Hepatocyte (in vitro differentiated cells): Measurements from ENCODE around the gene TFEB. TPM values are rescaled to one million over a fixed set of nuclear protein-coding genes. Genes with fewer than 3 reads are reported as not detected.

Source experiments
- DNase-seq: peaks from one replicate; pipeline ENCODE4 v3.0.0-alpha.2; 2016; ENCODE audit warnings: low spot score
- H2AFZ ChIP-seq: fragments of 200-600 bp; sonication (generic); 2 replicates; pipeline ENCODE4 v1.6.0; 2016; ENCODE audit warnings: antibody characterized with exemption, mild to moderate bottlenecking
- H3K27ac ChIP-seq: fragments of 200-600 bp; sonication (generic); 2 replicates; pipeline ENCODE4 v1.5.1; 2016; ENCODE audit warnings: mild to moderate bottlenecking
- H3K27me3 ChIP-seq: fragments of 200-600 bp; sonication (generic); 2 replicates; pipeline ENCODE4 v1.6.1; 2016
- H3K36me3 ChIP-seq: fragments of 200-600 bp; sonication (generic); replicated peaks from 2 replicates; pipeline ENCODE4 v1.5.1; 2016; ENCODE audit warnings: low read depth; ENCODE audit not compliant: insufficient read depth
- H3K4me1 ChIP-seq: fragments of 200-600 bp; sonication (generic); 2 replicates; pipeline ENCODE4 v1.5.1; 2016; ENCODE audit warnings: mild to moderate bottlenecking, moderate library complexity; ENCODE audit not compliant: insufficient read depth
- H3K4me2 ChIP-seq: fragments of 200-600 bp; sonication (generic); 2 replicates; pipeline ENCODE4 v1.6.0; 2016
- H3K4me3 ChIP-seq: fragments of 200-600 bp; sonication (generic); 2 replicates; pipeline ENCODE4 v1.5.1; 2016; ENCODE audit warnings: mild to moderate bottlenecking
- H3K79me2 ChIP-seq: fragments of 200-600 bp; sonication (generic); 2 replicates; pipeline ENCODE4 v1.6.0; 2017; ENCODE audit warnings: mild to moderate bottlenecking
- H3K9me2 ChIP-seq: fragments of 200-600 bp; sonication (generic); replicated peaks from 2 replicates; pipeline ENCODE4 v1.6.0; 2017; ENCODE audit warnings: mild to moderate bottlenecking; ENCODE audit not compliant: insufficient read depth
- H3K9me3 ChIP-seq: fragments of 200-600 bp; sonication (generic); 2 replicates; pipeline ENCODE4 v1.5.1; 2016; ENCODE audit warnings: low read depth, mild to moderate bottlenecking
- H4K20me1 ChIP-seq: fragments of 200-600 bp; sonication (generic); 2 replicates; pipeline ENCODE4 v1.6.0; 2016; ENCODE audit warnings: mild to moderate bottlenecking; ENCODE audit not compliant: insufficient read depth, poor library complexity, severe bottlenecking
- EZH2 ChIP-seq: fragments of 200-600 bp; sonication (generic); IDR thresholded peaks from 2 replicates; pipeline ENCODE4 v1.6.1; 2016; ENCODE audit warnings: antibody characterized with exemption, mild to moderate bottlenecking, borderline replicate concordance
- EZH2phosphoT487 ChIP-seq: fragments of 200-600 bp; sonication (generic); IDR thresholded peaks from one replicate; pipeline ENCODE4 v1.6.1; 2018; ENCODE audit warnings: antibody characterized with exemption, mild to moderate bottlenecking, low read depth, moderate library complexity; ENCODE audit not compliant: unreplicated experiment, severe bottlenecking
- WGBS: methylation state at CpG from one replicate; pipeline ENCODE4 v1.1.6; 2016; ENCODE audit warnings: low lambda C conversion rate; ENCODE audit errors: missing lambda C conversion rate; 5-methylcytosine and 5-hydroxymethylcytosine counted together
- polyA plus RNA-seq: library from polyadenylated mRNA; unstranded; fragments of >200 nt; fragmentation: Nextera tagmentation; extraction: Ambion mirVana; gene quantifications from 2 replicates; pipeline ENCODE4 v1.2.1, GENCODE V29; 2016
- total RNA-seq: library from RNA; depleted of rRNA; stranded (reverse); fragments of >200 nt; gene quantifications from 2 replicates; pipeline ENCODE4 v1.2.3, GENCODE V29; 2014
- TF ChIP-seq, protein P1 (sequence below): fragments of 200-600 bp; sonication (generic); IDR thresholded peaks from 2 replicates; pipeline ENCODE4 v1.5.1; 2016; ENCODE audit warnings: antibody characterized with exemption, mild to moderate bottlenecking; ENCODE audit not compliant: poor library complexity

Gene TFEB
- total and polyA plus RNA-seq, 2 experiments from 2014 or later = 14.2 to 32.7 TPM

DNA sequence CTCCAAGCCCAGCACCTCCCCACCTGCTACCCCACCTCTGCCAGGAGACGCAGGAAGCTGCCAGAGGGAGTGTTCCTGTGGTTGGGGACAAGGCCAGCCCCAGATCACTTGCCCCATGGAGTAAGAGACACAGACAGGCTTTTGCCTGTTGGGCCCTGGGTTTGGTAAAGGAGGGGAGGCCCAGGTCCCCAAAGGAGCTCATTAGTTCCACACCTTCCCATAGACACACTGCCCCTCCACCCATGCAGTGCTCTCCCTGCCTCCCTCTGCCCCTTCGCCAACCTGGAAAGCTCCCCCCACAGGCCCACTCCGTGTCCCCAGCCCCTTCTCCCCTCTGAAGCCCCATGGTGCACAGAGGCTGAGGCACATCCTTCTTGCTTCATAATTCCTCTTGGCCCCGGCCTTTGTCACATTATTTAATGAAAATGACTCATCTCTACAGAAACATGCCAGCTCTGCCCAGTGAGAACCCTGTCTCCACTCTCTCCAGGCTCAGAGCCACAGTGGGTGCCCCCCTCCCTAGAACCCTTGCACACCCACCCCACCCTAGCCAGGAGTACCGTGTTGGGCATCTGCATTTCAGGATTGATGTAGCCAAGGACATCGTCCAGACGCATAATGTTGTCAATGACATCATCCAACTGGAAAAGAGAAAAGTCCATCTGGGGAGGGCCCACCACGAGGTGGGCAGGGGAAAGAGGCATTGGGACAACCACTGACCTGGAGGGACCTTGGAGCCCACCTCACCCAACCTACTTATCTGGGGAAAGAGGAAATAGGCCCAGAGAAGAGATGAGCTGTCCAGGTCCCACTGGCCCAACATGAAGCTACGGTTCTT is 46.0 kb downstream of the TFEB start:
- Histone ChIP-seq H3K27ac (no peak overlapping the region), H3K4me1 (no peaks in the 10 kb centered on the region), H4K20me1 (no peaks in the 10 kb centered on the region), H3K4me2 (no peak overlapping the region), H3K4me3 (no peak overlapping the region), H3K9me2 (no peaks in the 10 kb centered on the region), H3K36me3 (no peaks in the 10 kb centered on the region), H3K9me3 (no peaks in the 10 kb centered on the region), H3K79me2 (no peaks in the 10 kb centered on the region), H3K27me3 (no peaks in the 10 kb centered on the region), H2AFZ (no peak overlapping the region)
- no peak for TF ChIP-seq EZH2
- TF ChIP-seq, protein P1, sequence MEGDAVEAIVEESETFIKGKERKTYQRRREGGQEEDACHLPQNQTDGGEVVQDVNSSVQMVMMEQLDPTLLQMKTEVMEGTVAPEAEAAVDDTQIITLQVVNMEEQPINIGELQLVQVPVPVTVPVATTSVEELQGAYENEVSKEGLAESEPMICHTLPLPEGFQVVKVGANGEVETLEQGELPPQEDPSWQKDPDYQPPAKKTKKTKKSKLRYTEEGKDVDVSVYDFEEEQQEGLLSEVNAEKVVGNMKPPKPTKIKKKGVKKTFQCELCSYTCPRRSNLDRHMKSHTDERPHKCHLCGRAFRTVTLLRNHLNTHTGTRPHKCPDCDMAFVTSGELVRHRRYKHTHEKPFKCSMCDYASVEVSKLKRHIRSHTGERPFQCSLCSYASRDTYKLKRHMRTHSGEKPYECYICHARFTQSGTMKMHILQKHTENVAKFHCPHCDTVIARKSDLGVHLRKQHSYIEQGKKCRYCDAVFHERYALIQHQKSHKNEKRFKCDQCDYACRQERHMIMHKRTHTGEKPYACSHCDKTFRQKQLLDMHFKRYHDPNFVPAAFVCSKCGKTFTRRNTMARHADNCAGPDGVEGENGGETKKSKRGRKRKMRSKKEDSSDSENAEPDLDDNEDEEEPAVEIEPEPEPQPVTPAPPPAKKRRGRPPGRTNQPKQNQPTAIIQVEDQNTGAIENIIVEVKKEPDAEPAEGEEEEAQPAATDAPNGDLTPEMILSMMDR = no peak
- TF ChIP-seq EZH2phosphoT487 = no peak
- WGBS = 85% methylated on average over 6 of the region's 9 CpGs
- DNase-seq = no peak

DNA sequence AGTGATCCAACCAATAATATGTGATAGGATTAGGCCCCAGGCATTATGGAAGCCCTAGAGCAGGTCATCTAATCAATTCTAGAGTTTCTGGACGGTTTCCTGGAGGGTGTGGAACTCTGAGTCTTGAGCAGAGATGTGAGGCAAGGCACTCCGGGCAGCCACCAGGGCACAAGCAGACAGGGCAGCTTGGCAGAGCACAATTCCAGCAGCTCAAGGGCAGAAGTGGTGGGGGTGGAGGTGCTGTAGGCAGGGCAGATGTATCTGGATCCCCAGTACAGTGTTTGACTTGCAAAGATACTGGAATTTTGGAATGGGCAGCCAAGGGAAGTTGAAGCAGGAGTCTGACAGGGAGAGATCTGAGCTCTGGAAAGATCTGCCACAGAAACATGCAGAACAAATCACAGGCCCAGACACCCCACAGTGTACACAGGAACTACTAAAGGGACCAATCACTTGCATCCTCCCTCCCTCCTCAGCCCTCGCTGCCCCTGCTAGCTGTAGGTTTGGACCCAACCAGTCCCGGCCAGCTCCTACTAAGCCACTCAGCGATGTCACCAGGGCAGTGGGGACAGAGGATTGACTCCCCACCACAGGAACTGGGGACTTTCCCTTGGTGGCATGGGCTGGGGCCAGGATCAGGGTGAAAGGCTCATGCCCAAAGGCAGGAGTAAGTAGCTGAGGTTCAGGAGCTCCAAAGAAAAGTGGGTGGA is 47.0 kb downstream of the TFEB start:
- Histone ChIP-seq H3K4me3 (no peak overlapping the region), H3K27me3 (no peaks in the 10 kb centered on the region), H3K4me1 (peaks cover under 1% of the 10 kb centered on the region), H3K79me2 (no peaks in the 10 kb centered on the region), H3K36me3 (no peaks in the 10 kb centered on the region), H3K9me2 (no peaks in the 10 kb centered on the region), H3K9me3 (no peaks in the 10 kb centered on the region), H3K27ac (no peak overlapping the region), H2AFZ (no peak overlapping the region), H4K20me1 (no peaks in the 10 kb centered on the region), H3K4me2 (no peak overlapping the region)
- 80% methylated on average over 5 of the region's 5 CpGs for WGBS
- DNase-seq = no peak
- TF ChIP-seq EZH2 (no peak), EZH2phosphoT487 (no peak)
- TF ChIP-seq, protein P1 = no peak

DNA sequence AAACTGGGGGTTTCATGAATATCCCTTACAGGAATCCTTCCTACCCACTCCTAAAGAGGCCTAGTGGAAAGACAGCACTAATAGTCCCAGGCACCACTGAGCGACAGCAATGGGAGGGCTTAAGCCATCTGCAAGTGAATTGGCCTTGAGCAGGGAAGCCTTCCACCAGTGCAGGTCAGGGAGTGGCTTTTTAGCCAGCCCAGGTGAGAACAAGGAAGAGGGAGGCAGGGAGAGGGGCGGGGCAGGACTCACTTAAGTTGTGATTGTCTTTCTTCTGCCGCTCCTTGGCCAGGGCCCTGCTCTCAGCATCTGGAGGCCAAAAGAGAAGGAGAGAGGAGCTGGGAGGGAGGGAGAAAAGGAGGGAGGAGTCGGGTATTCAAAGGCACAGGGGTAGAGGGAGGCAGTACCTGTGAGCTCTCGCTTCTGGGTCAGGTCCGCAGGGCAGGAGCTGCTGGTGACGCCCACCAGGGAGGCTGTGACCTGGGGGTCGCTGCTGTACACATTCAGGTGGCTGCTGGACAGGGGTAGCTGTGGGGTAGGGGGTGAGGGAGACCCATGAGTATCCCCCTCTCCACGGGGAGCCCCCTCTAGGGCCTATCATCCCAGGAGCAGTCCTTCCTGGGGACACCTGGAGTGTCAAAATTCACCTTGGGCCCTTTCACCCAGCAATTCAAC is 47.8 kb downstream of the TFEB start:
- WGBS = 72% methylated on average over 8 of the region's 9 CpGs
- no peak overlapping the region for H3K27ac ChIP-seq
- H2AFZ ChIP-seq = no peak overlapping the region
- no peaks in the 10 kb centered on the region for H3K27me3 ChIP-seq
- H3K4me1 ChIP-seq = peaks cover 6% of the 10 kb centered on the region
- no peak overlapping the region for H3K4me2 ChIP-seq
- no peak overlapping the region for H3K4me3 ChIP-seq
- H3K9me3 ChIP-seq = no peaks in the 10 kb centered on the region
- peak; percentile 35 for DNase-seq
- H3K9me2 ChIP-seq = no peaks in the 10 kb centered on the region
- no peaks in the 10 kb centered on the region for H3K36me3 ChIP-seq
- TF ChIP-seq, protein P1 = no peak
- TF ChIP-seq EZH2 = no peak
- no peak for TF ChIP-seq EZH2phosphoT487
- no peaks in the 10 kb centered on the region for H4K20me1 ChIP-seq
- H3K79me2 ChIP-seq = no peaks in the 10 kb centered on the region
